Left ventricle myocardium inferior (tissue), 1 donor: ENCODE measurements around the gene ESAM. TPM values are rescaled to one million over a fixed set of nuclear protein-coding genes. Genes with fewer than 3 reads are reported as not detected.

Experiments
- DNase-seq: peaks from one replicate; pipeline ENCODE4 v3.0.0-alpha.2; 2020
- H3K27ac ChIP-seq: fragments of 200-600 bp; replicated peaks from 2 replicates; pipeline ENCODE4 v1.8.0; 2021
- H3K27me3 ChIP-seq: fragments of 200-600 bp; 2 replicates; pipeline ENCODE4 v1.8.0; 2021; ENCODE audit warnings: low read depth
- H3K36me3 ChIP-seq: fragments of 200-600 bp; 2 replicates; pipeline ENCODE4 v1.8.0; 2021
- H3K4me1 ChIP-seq: fragments of 200-600 bp; 2 replicates; pipeline ENCODE4 v1.8.0; 2021
- H3K4me3 ChIP-seq: fragments of 200-600 bp; 2 replicates; pipeline ENCODE4 v1.8.0; 2021; ENCODE audit warnings: mild to moderate bottlenecking, moderate library complexity
- H3K9me3 ChIP-seq: fragments of 200-600 bp; replicated peaks from 2 replicates; pipeline ENCODE4 v1.8.0; 2021
- intact Hi-C: fragments of 100-400 bp; cut with micrococcal nuclease; formaldehyde crosslinking; loops from one replicate; pipeline ENCODE4 v1.11.0; 2022
- total RNA-seq: library from RNA; stranded (reverse); fragmentation: NEBNext Ultra II Directional; extraction: Animal tissue kit (Norgen Biotek cat#: 25700); gene quantifications from one replicate; pipeline ENCODE4 v1.2.1, GENCODE V29; 2021
- TF ChIP-seq, protein P1 (sequence below): fragments of 200-600 bp; IDR thresholded peaks from 2 replicates; pipeline ENCODE4 v1.8.0; 2021; ENCODE audit warnings: antibody characterized with exemption, mild to moderate bottlenecking, borderline replicate concordance
- donor health status: DM: no; HTN: yes; CAD: no; lungs with severe emphysema.

Gene ESAM
- total RNA-seq, 1 donor from 2014 or later: 40.0 TPM

DNA sequence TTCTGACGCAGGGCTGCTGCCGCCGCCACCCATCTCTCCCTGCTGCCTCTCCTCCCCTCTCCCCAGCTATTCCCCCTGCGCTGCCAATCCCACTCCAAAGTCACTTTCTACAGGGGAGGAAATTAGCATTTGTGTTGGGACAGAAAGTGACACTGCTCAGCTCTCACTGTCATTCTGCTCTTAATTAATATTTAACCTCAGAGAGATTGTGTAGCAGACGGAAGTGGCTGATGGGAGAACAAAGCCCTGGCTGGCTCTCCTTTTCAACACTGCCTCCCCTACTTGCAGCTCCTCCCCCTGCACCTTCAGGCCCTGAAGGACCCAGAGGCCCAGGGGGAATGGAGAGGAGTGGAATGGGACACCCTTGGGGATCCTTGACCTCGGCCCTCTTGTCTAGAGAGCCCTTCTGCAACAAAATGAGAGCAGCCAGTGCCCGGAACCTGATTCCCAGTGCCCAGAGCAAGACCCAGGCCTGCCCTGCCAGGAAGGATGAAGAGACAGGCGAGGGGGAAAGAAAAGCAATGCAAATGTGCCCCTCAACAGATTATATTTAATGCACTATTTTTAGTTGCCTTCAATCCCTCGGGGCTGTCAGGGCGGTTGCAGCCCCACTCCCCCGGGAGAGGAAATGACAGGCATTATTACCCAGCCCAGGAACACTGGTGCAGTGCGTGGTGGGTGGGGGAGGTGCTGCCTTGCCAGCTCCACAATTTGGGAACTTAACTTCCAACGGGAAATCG lies 36.9 kb downstream of the ESAM start:
- peaks cover 69% of the 10 kb centered on the region for H3K27me3 ChIP-seq
- intact Hi-C loops: no loop called here
- DNase-seq: no peak
- H3K4me3 ChIP-seq: no peak overlapping the region
- TF ChIP-seq, protein P1, sequence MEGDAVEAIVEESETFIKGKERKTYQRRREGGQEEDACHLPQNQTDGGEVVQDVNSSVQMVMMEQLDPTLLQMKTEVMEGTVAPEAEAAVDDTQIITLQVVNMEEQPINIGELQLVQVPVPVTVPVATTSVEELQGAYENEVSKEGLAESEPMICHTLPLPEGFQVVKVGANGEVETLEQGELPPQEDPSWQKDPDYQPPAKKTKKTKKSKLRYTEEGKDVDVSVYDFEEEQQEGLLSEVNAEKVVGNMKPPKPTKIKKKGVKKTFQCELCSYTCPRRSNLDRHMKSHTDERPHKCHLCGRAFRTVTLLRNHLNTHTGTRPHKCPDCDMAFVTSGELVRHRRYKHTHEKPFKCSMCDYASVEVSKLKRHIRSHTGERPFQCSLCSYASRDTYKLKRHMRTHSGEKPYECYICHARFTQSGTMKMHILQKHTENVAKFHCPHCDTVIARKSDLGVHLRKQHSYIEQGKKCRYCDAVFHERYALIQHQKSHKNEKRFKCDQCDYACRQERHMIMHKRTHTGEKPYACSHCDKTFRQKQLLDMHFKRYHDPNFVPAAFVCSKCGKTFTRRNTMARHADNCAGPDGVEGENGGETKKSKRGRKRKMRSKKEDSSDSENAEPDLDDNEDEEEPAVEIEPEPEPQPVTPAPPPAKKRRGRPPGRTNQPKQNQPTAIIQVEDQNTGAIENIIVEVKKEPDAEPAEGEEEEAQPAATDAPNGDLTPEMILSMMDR: no peak
- peak overlapping the region; percentile 49 for H3K27ac ChIP-seq
- no peaks in the 10 kb centered on the region for H3K36me3 ChIP-seq
- peaks cover 18% of the 10 kb centered on the region for H3K4me1 ChIP-seq
- no peaks in the 10 kb centered on the region for H3K9me3 ChIP-seq

DNA sequence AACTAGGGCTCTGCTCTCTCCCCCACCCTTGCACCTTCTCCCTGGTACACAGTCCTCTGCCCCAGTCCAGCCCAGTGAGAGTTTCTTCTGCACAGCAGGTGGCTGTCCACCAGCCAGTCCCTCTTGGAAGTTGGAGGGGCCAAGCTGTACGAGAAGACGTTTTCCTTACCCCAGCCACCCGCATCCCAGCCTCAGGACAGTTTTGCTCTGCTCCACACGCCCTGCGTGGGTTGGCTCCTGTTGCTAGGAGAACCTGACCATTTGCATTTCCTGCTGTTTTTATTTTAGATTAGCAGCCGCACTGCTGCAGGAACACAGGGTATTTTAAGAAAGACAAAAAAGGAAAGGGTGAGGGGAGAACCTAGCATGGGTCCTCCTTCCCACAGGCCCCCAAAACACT lies 39.9 kb downstream of the ESAM start:
- Histone ChIP-seq H3K4me1 (peaks cover 35% of the 10 kb centered on the region), H3K27ac (no peak overlapping the region), H3K9me3 (no peaks in the 10 kb centered on the region), H3K27me3 (peaks cover 97% of the 10 kb centered on the region), H3K4me3 (no peak overlapping the region), H3K36me3 (no peaks in the 10 kb centered on the region)
- no peak for DNase-seq
- TF ChIP-seq, protein P1: no peak
- intact Hi-C loops: no loop called here

GRCh38 chr11:124719534-124719933 lies 42.6 kb downstream of the ESAM start:
- Histone ChIP-seq H3K36me3 (no peaks in the 10 kb centered on the region), H3K9me3 (no peaks in the 10 kb centered on the region), H3K27me3 (peaks cover 97% of the 10 kb centered on the region), H3K4me1 (peaks cover 19% of the 10 kb centered on the region), H3K27ac (no peak overlapping the region), H3K4me3 (no peak overlapping the region)
- TF ChIP-seq, protein P1: no peak
- DNase-seq: no peak
- intact Hi-C loops: no loop called here

GRCh38 chr11:124718801-124719200 lies 43.3 kb downstream of the ESAM start:
- TF ChIP-seq, protein P1: no peak
- peak overlapping the region; percentile 78 for H3K27ac ChIP-seq
- intact Hi-C loops: no loop called here
- H3K4me1 ChIP-seq: peaks cover 19% of the 10 kb centered on the region
- no peaks in the 10 kb centered on the region for H3K36me3 ChIP-seq
- DNase-seq: no peak
- peaks cover 95% of the 10 kb centered on the region for H3K27me3 ChIP-seq
- H3K9me3 ChIP-seq: no peaks in the 10 kb centered on the region
- peak overlapping the region; percentile 68 for H3K4me3 ChIP-seq

GRCh38 chr11:124717786-124718651 lies 44.1 kb downstream of the ESAM start:
- Histone ChIP-seq H3K4me3 (peak overlapping the region; percentile 68), H3K36me3 (no peaks in the 10 kb centered on the region), H3K27ac (peak overlapping the region; percentile 78), H3K9me3 (no peaks in the 10 kb centered on the region), H3K27me3 (peaks cover 92% of the 10 kb centered on the region), H3K4me1 (peaks cover 19% of the 10 kb centered on the region)
- intact Hi-C loops: no loop called here
- TF ChIP-seq, protein P1: no peak
- DNase-seq: peak; percentile 56
